ENCODE data around the gene CCL4L2. TPM values are rescaled to one million over a fixed set of nuclear protein-coding genes. Genes with fewer than 3 reads are reported as not detected.
"Not testable (repeated sequence)": the region's sequence is repeated elsewhere in the genome, so short reads cannot be mapped to it uniquely, and the experiment has no call there.

CCL4L2 gene
- total and polyA plus RNA-seq, 12 donors: 0.12 to 17.1 (median 0.85) TPM; not detected in 7

GRCh38 chr17:36188891-36189306 is 22.0 kb upstream of the CCL4L2 start:
- DNase-seq (peak in 1 of 2 donors; percentile 56), ATAC-seq (peak; percentile 27 to 83 (median 72))
- Histone ChIP-seq H3K27me3 (peaks cover 0 to 24% (median 0%) of the 10 kb centered on the region in 7 donors), H3K4me3 (no peak overlapping the region), H3K4me1 (peaks cover 0 to 37% (median 0%) of the 10 kb centered on the region in 9 donors), H3K9me3 (no peaks in the 10 kb centered on the region), H3K36me3 (no peaks in the 10 kb centered on the region), H3K27ac (peak overlapping the region in 3 of 10 donors; percentile 27 to 74 (median 35))
- TF ChIP-seq CTCF (IDR thresholded peaks at IDR 0.05): no peak
- 36 to 51% methylated on average over 7 of the region's 7 CpGs for WGBS, 2 donors
- intact Hi-C loops (cut with DNase I): loop anchor here in 2 of 10 donors (10.0 kb wide), 1 partner anchor 74 kb away; no protein-coding TSS in a partner anchor

- not testable (repeated sequence) for H3K4me3 ChIP-seq, H3K27ac ChIP-seq, ATAC-seq, H3K9me3 ChIP-seq, DNase-seq, H3K36me3 ChIP-seq
- intact Hi-C loops (cut with DNase I): loop anchor here in 2 of 10 donors (10.0 kb wide), 1 partner anchor 75 kb away; no protein-coding TSS in a partner anchor
- 55 to 71% methylated on average over 5 of the region's 5 CpGs for WGBS, 2 donors
- peaks cover 0 to 37% (median 0%) of the 10 kb centered on the region in 9 donors for H3K4me1 ChIP-seq
- H3K27me3 ChIP-seq: peaks cover 0 to 20% (median 0%) of the 10 kb centered on the region in 7 donors
Observed at GRCh38 chr17:36189993-36190392, 20.9 kb upstream of the CCL4L2 start.

GRCh38 chr17:36190549-36191330 is 20.1 kb upstream of the CCL4L2 start:
- Histone ChIP-seq H3K27me3 (peaks cover 0 to 26% (median 0%) of the 10 kb centered on the region in 7 donors), H3K4me1 (peaks cover 0 to 37% (median 0%) of the 10 kb centered on the region in 9 donors)
- H3K4me3 ChIP-seq; DNase-seq; H3K27ac ChIP-seq; H3K36me3 ChIP-seq; intact Hi-C loops (cut with DNase I); ATAC-seq; H3K9me3 ChIP-seq: not testable (repeated sequence)
- WGBS, 2 donors: 79 to 83% methylated on average over 9 of the region's 9 CpGs

GRCh38 chr17:36193216-36193775 is 17.6 kb upstream of the CCL4L2 start:
- no peak overlapping the region for H3K4me3 ChIP-seq
- 45 to 51% methylated on average over 1 of the region's 1 CpG for WGBS, 2 donors
- DNase-seq (no peak), ATAC-seq (no peak)
- no peak overlapping the region for H3K27ac ChIP-seq
- peaks cover 0 to 13% (median 0%) of the 10 kb centered on the region in 7 donors for H3K27me3 ChIP-seq
- intact Hi-C loops (cut with DNase I): no loop called here
- TF ChIP-seq CTCF (IDR thresholded peaks at IDR 0.05): no peak
- peaks cover 0 to 39% (median 0%) of the 10 kb centered on the region in 9 donors for H3K4me1 ChIP-seq
- H3K9me3 ChIP-seq: no peaks in the 10 kb centered on the region
- H3K36me3 ChIP-seq: no peaks in the 10 kb centered on the region

- H3K4me1 ChIP-seq: peaks cover 0 to 40% (median 0%) of the 10 kb centered on the region in 9 donors
- ATAC-seq; H3K9me3 ChIP-seq; H3K36me3 ChIP-seq; H3K4me3 ChIP-seq; H3K27ac ChIP-seq; DNase-seq; intact Hi-C loops (cut with DNase I): not testable (repeated sequence)
- peaks cover 0 to 13% (median 0%) of the 10 kb centered on the region in 7 donors for H3K27me3 ChIP-seq
- 86 to 98% methylated on average over 5 of the region's 8 CpGs for WGBS, 2 donors
Observed at GRCh38 chr17:36194147-36194831, 16.6 kb upstream of the CCL4L2 start.

- intact Hi-C loops (cut with DNase I); H3K27ac ChIP-seq; H3K36me3 ChIP-seq; ATAC-seq; H3K9me3 ChIP-seq; H3K4me3 ChIP-seq; DNase-seq: not testable (repeated sequence)
- Histone ChIP-seq H3K27me3 (peaks cover 0 to 13% (median 0%) of the 10 kb centered on the region in 7 donors), H3K4me1 (peaks cover 0 to 43% (median 0%) of the 10 kb centered on the region in 9 donors)
- WGBS, 2 donors: 83 to 87% methylated on average over 10 of the region's 10 CpGs
Observed at GRCh38 chr17:36194832-36195433, 15.9 kb upstream of the CCL4L2 start.

All from heart right ventricle (tissue), 16 donors.